ENCODE measurements around the gene ISYNA1. TPM values are rescaled to one million over a fixed set of nuclear protein-coding genes. Genes with fewer than 3 reads are reported as not detected.
"Not testable (repeated sequence)": the region's sequence is repeated elsewhere in the genome, so short reads cannot be mapped to it uniquely, and the experiment has no call there.

Gene ISYNA1
- total RNA-seq, 1 donor from 2014 or later, result 111 TPM

DNA sequence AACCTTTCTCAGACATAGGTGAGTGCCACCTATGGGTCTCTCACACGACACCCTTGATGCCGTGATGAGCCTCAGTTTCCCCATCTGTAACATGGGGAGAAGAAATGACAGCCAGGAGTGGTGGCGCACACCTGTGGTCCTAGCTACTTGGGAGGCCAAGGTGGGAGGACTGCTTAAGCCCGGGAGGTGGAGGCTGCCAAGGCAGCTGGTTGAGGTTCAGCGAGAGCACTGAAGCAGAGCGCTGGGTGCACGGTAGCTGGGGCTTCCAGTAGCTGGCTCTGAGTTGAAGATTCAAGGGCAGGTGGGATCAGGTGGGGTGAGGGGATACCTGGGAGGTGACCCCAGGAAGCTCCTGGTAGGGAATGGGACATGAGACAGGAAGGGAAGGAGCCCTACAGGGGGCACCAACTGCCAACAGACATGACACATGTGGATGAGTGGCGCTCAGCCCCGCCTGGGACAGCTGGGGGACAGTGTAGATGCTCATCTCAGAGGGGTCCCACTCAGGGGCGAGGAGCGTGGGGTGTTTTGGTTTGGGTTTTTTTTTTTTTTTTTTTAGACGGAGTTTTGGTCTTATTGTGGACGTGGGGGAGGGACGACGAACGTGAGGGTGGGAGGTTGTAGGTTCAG is 25.2 kb downstream of the ISYNA1 start:
- peaks cover 6% of the 10 kb centered on the region for H3K9me3 Mint-ChIP-seq (ENCODE audit: unreplicated experiment)
- DNase-seq, result no peak
- no peaks in the 10 kb centered on the region for H3K36me3 Mint-ChIP-seq (ENCODE audit: unreplicated experiment)
- H3K27ac Mint-ChIP-seq (ENCODE audit: unreplicated experiment), result no peak overlapping the region
- no peak overlapping the region for H3K4me3 Mint-ChIP-seq (ENCODE audit: unreplicated experiment)
- peaks cover 6% of the 10 kb centered on the region for H3K27me3 Mint-ChIP-seq (ENCODE audit: unreplicated experiment)
- peaks cover 14% of the 10 kb centered on the region for H3K4me1 Mint-ChIP-seq (ENCODE audit: low read depth, unreplicated experiment)
- TF ChIP-seq, protein P1, sequence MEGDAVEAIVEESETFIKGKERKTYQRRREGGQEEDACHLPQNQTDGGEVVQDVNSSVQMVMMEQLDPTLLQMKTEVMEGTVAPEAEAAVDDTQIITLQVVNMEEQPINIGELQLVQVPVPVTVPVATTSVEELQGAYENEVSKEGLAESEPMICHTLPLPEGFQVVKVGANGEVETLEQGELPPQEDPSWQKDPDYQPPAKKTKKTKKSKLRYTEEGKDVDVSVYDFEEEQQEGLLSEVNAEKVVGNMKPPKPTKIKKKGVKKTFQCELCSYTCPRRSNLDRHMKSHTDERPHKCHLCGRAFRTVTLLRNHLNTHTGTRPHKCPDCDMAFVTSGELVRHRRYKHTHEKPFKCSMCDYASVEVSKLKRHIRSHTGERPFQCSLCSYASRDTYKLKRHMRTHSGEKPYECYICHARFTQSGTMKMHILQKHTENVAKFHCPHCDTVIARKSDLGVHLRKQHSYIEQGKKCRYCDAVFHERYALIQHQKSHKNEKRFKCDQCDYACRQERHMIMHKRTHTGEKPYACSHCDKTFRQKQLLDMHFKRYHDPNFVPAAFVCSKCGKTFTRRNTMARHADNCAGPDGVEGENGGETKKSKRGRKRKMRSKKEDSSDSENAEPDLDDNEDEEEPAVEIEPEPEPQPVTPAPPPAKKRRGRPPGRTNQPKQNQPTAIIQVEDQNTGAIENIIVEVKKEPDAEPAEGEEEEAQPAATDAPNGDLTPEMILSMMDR (IDR thresholded peaks at IDR 0.05; ENCODE audit: partially characterized antibody, unreplicated experiment), result no peak

DNA sequence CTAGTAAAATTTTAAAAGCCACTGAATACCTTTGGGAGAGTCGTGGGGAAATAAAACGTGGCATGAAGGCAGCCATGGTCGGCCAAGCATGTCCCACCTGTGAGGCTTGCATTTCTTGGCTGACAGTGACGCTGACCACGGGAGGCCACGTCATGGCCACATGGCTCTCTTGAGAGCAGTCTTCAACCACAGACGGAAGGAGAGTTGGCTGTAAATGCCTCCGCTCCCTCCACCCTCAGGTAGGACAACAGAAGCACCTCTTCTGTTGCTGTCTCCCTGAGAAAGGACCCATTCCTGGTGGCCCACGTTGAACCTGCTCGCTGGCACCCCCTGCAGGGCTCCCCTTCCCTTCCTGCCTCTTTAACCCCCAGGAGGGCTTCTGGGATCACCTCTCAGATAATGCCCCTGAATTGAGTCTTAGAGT is 29.9 kb downstream of the ISYNA1 start:
- no peak overlapping the region for H3K27ac Mint-ChIP-seq (ENCODE audit: unreplicated experiment)
- no peaks in the 10 kb centered on the region for H3K36me3 Mint-ChIP-seq (ENCODE audit: unreplicated experiment)
- H3K27me3 Mint-ChIP-seq (ENCODE audit: unreplicated experiment), result peaks cover 3% of the 10 kb centered on the region
- no peak overlapping the region for H3K4me3 Mint-ChIP-seq (ENCODE audit: unreplicated experiment)
- peaks cover 3% of the 10 kb centered on the region for H3K9me3 Mint-ChIP-seq (ENCODE audit: unreplicated experiment)
- DNase-seq, result no peak
- H3K4me1 Mint-ChIP-seq (ENCODE audit: low read depth, unreplicated experiment), result peaks cover 2% of the 10 kb centered on the region
- TF ChIP-seq, protein P1 (IDR thresholded peaks at IDR 0.05; ENCODE audit: partially characterized antibody, unreplicated experiment), result no peak

DNA sequence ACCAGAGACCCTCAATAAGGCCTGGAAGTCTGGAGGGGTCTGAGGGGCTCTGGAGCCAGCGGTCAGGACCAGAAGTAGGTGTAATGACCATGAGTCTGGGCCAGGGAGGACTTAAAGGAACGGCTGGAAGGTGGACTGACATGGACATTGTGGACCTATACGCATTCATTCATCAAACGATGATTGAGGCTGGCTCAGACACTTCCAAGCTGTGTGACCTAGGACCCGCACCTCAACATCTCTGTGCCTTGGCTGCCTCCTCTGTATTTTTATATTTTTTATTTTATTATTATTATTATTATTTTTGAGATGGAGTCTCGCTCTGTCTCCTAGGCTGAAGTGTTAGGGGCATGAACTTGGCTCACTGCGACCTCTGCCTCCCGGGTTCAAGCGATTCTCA is 31.2 kb downstream of the ISYNA1 start:
- Mint-ChIP-seq H3K4me3 (ENCODE audit: unreplicated experiment) (no peak overlapping the region), H3K4me1 (ENCODE audit: low read depth, unreplicated experiment) (peaks cover 2% of the 10 kb centered on the region), H3K27ac (ENCODE audit: unreplicated experiment) (no peak overlapping the region), H3K36me3 (ENCODE audit: unreplicated experiment) (no peaks in the 10 kb centered on the region), H3K27me3 (ENCODE audit: unreplicated experiment) (peaks cover 5% of the 10 kb centered on the region), H3K9me3 (ENCODE audit: unreplicated experiment) (peaks cover 3% of the 10 kb centered on the region)
- TF ChIP-seq, protein P1 (IDR thresholded peaks at IDR 0.05; ENCODE audit: partially characterized antibody, unreplicated experiment), result no peak
- no peak for DNase-seq

DNA sequence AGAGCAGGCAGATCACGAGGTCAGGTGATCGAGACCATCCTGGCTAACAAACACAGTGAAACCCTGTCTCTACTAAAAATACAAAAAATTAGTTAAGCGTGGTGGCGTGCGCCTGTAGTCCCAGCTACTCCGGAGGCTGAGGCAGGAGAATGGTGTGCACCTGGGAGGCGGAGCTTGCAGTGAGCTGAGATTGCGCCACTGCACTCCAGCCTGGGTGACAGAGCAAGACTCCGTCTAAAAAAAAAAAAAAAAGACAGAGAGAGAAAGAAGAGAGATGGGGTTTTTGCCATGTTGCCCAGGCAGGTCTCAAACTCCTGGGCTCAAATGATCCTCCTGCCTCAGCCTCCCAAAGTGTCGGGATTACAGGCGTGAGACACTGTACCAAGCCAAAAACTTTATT is 32.2 kb downstream of the ISYNA1 start:
- not testable (repeated sequence) for DNase-seq; H3K27ac Mint-ChIP-seq (ENCODE audit: unreplicated experiment); H3K9me3 Mint-ChIP-seq (ENCODE audit: unreplicated experiment); H3K27me3 Mint-ChIP-seq (ENCODE audit: unreplicated experiment); H3K4me3 Mint-ChIP-seq (ENCODE audit: unreplicated experiment); H3K4me1 Mint-ChIP-seq (ENCODE audit: low read depth, unreplicated experiment); H3K36me3 Mint-ChIP-seq (ENCODE audit: unreplicated experiment)

- H3K4me1 Mint-ChIP-seq (ENCODE audit: low read depth, unreplicated experiment); H3K27ac Mint-ChIP-seq (ENCODE audit: unreplicated experiment); H3K4me3 Mint-ChIP-seq (ENCODE audit: unreplicated experiment): not testable (repeated sequence)
Observed at GRCh38 chr19:18402455-18403248, 35.3 kb downstream of the ISYNA1 start.

GRCh38 chr19:18401580-18402112 is 36.3 kb downstream of the ISYNA1 start:
- peaks cover 4% of the 10 kb centered on the region for H3K27me3 Mint-ChIP-seq (ENCODE audit: unreplicated experiment)
- TF ChIP-seq, protein P1 (IDR thresholded peaks at IDR 0.05; ENCODE audit: partially characterized antibody, unreplicated experiment), result no peak
- no peaks in the 10 kb centered on the region for H3K4me1 Mint-ChIP-seq (ENCODE audit: low read depth, unreplicated experiment)
- H3K4me3 Mint-ChIP-seq (ENCODE audit: unreplicated experiment), result no peak overlapping the region
- no peak for DNase-seq
- H3K36me3 Mint-ChIP-seq (ENCODE audit: unreplicated experiment), result no peaks in the 10 kb centered on the region
- H3K9me3 Mint-ChIP-seq (ENCODE audit: unreplicated experiment), result no peaks in the 10 kb centered on the region
- no peak overlapping the region for H3K27ac Mint-ChIP-seq (ENCODE audit: unreplicated experiment)

More at GRCh38 chr19:18402455-18403248, 35.3 kb downstream of the ISYNA1 start:
- DNase-seq; H3K27me3 Mint-ChIP-seq (ENCODE audit: unreplicated experiment); H3K9me3 Mint-ChIP-seq (ENCODE audit: unreplicated experiment); H3K36me3 Mint-ChIP-seq (ENCODE audit: unreplicated experiment): not testable (repeated sequence)
